ENCODE results near the gene GADL1. TPM values are rescaled to one million over a fixed set of nuclear protein-coding genes. Genes with fewer than 3 reads are reported as not detected.

Gene GADL1
- total RNA-seq, 1 experiment from 2014 or later, result 0.09 TPM

DNA sequence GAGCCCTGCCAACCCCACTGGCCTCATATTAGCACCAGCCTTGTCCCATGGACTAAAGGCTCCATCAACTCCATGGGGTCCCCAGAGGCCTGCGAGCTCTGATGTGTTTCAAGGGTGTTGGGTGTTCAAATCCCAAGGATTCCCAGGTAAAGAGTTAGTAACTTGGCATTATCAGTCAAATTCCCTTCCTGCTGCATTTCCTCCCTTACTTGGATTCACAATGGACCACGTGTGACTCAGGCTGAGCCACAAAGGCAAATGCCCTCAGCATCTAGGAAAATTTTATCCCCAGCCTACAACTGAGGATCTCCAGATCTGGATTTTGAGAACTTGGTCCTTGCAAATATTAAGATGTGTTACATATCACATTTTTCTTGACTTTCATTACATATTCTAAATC, 58.8 kb downstream of the GADL1 start:
- TF ChIP-seq, protein P1, sequence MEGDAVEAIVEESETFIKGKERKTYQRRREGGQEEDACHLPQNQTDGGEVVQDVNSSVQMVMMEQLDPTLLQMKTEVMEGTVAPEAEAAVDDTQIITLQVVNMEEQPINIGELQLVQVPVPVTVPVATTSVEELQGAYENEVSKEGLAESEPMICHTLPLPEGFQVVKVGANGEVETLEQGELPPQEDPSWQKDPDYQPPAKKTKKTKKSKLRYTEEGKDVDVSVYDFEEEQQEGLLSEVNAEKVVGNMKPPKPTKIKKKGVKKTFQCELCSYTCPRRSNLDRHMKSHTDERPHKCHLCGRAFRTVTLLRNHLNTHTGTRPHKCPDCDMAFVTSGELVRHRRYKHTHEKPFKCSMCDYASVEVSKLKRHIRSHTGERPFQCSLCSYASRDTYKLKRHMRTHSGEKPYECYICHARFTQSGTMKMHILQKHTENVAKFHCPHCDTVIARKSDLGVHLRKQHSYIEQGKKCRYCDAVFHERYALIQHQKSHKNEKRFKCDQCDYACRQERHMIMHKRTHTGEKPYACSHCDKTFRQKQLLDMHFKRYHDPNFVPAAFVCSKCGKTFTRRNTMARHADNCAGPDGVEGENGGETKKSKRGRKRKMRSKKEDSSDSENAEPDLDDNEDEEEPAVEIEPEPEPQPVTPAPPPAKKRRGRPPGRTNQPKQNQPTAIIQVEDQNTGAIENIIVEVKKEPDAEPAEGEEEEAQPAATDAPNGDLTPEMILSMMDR (conservative IDR thresholded peaks at IDR 0.05), result no peak
- no peak overlapping the region for H2BK12ac ChIP-seq (ENCODE audit: insufficient read length, low read depth, low read length)
- Mint-ChIP-seq H3K27me3 (ENCODE audit: low read depth) (no peaks in the 10 kb centered on the region), H3K4me3 (no peak overlapping the region), H3K9me3 (no peaks in the 10 kb centered on the region), H3K27ac (no peak overlapping the region), H3K4me1 (peaks cover 10 to 11% of the 10 kb centered on the region in 2 experiments), H3K36me3 (ENCODE audit: insufficient read depth in 1 of 3, low read depth in 3 of 3) (no peaks in the 10 kb centered on the region; a peak in 1 of 7 replicates)
- no peak overlapping the region for H2BK20ac ChIP-seq (ENCODE audit: low read depth, low read length, poor library complexity, severe bottlenecking)
- no peak overlapping the region for H3K4me2 ChIP-seq (ENCODE audit: insufficient read depth, insufficient read length, low read length)
- H3K79me1 ChIP-seq (ENCODE audit: insufficient read depth, low read depth, low read length, poor library complexity, severe bottlenecking), result no peaks in the 10 kb centered on the region
- no peak overlapping the region for H3K27ac ChIP-seq (ENCODE audit: insufficient read length, low read depth, low read length)
- no peak overlapping the region for H4K5ac ChIP-seq (ENCODE audit: insufficient read length, low read depth, low read length)
- no peaks in the 10 kb centered on the region for H3K27me3 ChIP-seq (ENCODE audit: insufficient read depth, low read length)
- no peaks in the 10 kb centered on the region; the same call in 1 of the 2 replicates for H3K4me1 ChIP-seq (ENCODE audit: insufficient read depth, low read length)
- no peak for DNase-seq
- H2AK5ac ChIP-seq (ENCODE audit: insufficient read length, low read length), result no peak overlapping the region
- no peak overlapping the region for H2BK120ac ChIP-seq (ENCODE audit: low read depth, low read length, poor library complexity, severe bottlenecking)
- H3K79me2 ChIP-seq (ENCODE audit: insufficient read depth, low read length), result no peaks in the 10 kb centered on the region
- no peak overlapping the region for H3K56ac ChIP-seq (ENCODE audit: insufficient read length, low read depth, low read length)
- no peaks in the 10 kb centered on the region for H3K23me2 ChIP-seq (ENCODE audit: insufficient read length, low read depth, low read length, poor library complexity, severe bottlenecking)
- no peaks in the 10 kb centered on the region for H4K20me1 ChIP-seq (ENCODE audit: control insufficient read depth, insufficient read depth, insufficient read length)
- H3K9ac ChIP-seq (ENCODE audit: extremely low read depth, insufficient read length, low read length), result no peak overlapping the region
- H3K9me3 ChIP-seq (ENCODE audit: control insufficient read depth, low read depth, low read length), result no peaks in the 10 kb centered on the region
- no peak overlapping the region for H3K14ac ChIP-seq (ENCODE audit: insufficient read depth, low read length)
- H2BK15ac ChIP-seq (ENCODE audit: low read depth, low read length), result no peak overlapping the region
- H4K91ac ChIP-seq (ENCODE audit: insufficient read length, low read depth, low read length), result no peak overlapping the region
- H2BK5ac ChIP-seq (ENCODE audit: insufficient read length, low read length), result no peak overlapping the region
- no peak overlapping the region for H2AFZ ChIP-seq (ENCODE audit: low read length)
- no peak overlapping the region for H3T11ph ChIP-seq (ENCODE audit: low read length)
- WGBS (ENCODE audit: extremely low coverage, insufficient read length, low lambda C conversion rate), result no CpG with 5 or more reads among the region's 2 CpGs
- H3K23ac ChIP-seq (ENCODE audit: insufficient read length, low read depth, low read length), result no peak overlapping the region
- no peak overlapping the region for H4K8ac ChIP-seq (replicated peaks; ENCODE audit: insufficient read length, low read depth, low read length)
- H3K18ac ChIP-seq (ENCODE audit: insufficient read length, low read depth, low read length), result no peak overlapping the region
- H3K4ac ChIP-seq (ENCODE audit: low read depth, low read length), result no peak overlapping the region

All from H9 (cell line).